ENCODE measurements around the gene SOCS1. TPM values are rescaled to one million over a fixed set of nuclear protein-coding genes. Genes with fewer than 3 reads are reported as not detected.

Gene SOCS1
- total RNA-seq, 1 donor from 2014 or later, result 1.0 TPM

DNA sequence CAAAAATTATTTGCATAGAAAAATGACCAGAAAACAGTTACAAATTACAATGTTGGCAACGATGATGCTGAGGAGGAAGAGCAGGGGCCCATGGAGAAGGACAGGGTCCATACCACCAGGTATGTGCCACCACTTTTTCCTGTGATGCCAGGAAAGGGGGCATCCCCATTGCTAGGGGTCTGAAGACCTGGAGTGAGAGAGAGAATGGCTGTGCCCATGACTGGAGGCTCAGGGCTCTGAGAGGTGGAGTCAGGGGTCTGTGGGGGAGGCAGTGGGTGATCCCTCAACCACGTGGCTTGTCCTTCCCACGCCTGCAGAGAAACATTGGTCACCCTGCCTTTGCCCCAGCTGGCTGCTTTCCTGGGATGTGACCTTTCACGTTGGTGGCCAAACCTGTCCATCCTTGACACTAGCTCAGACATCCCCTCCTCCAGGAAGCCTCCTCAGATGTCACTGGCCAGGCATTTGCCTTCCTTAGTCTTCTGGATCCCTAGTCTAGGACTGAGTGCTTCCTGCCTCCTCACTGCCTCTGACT, 51.4 kb downstream of the SOCS1 start:
- peaks cover 7 to 18% (median 14%) of the 10 kb centered on the region in 3 donors for H3K27me3 ChIP-seq (ENCODE audit: control insufficient read depth in 3 of 3, insufficient read depth in 3 of 3, low read length in 3 of 3)
- peaks cover 0 to 23% (median 8%) of the 10 kb centered on the region in 3 donors for H3K4me1 ChIP-seq (ENCODE audit: control insufficient read depth in 3 of 3, insufficient read depth in 3 of 3, low read length in 3 of 3)
- H3K9me3 ChIP-seq (ENCODE audit: control insufficient read depth in 3 of 3, low read length in 3 of 3), result peaks cover 0 to 7% (median 5%) of the 10 kb centered on the region in 3 donors
- no peak overlapping the region for H3K4me3 ChIP-seq (ENCODE audit: low read length in 3 of 3)
- no peak overlapping the region for H3K27ac ChIP-seq (ENCODE audit: low read depth, low read length)
- H3K36me3 ChIP-seq (ENCODE audit: control insufficient read depth in 3 of 3, insufficient read depth in 3 of 3, low read length in 3 of 3), result no peaks in the 10 kb centered on the region
- H3K9ac ChIP-seq (ENCODE audit: low read depth in 1 of 3, low read length in 3 of 3), result no peak overlapping the region

Small RNA genes within 50 kb of the gene (small RNA-seq; reads per million reads assigned to genes)
- gene RF00554, result not detected

Other genes with a start within 250 kb of the SOCS1 start
- not detected for gene TNP2, start 13.1 kb upstream of the SOCS1 start, total RNA-seq
- not detected for gene PRM3, start 17.4 kb upstream of the SOCS1 start, total RNA-seq
- not detected for gene PRM2, start 20.3 kb upstream of the SOCS1 start, total RNA-seq
- not detected for gene PRM1, start 25.1 kb upstream of the SOCS1 start, total RNA-seq
- 5.7 TPM for gene RMI2, start 89.3 kb upstream of the SOCS1 start, total RNA-seq

Measured in skeletal muscle tissue (tissue), 5 donors.